Neural progenitor cell (in vitro differentiated cells): ENCODE measurements around the gene ARNT2.

Source experiments
- EZH2 ChIP-seq: fragments of 200-600 bp; sonication (generic); IDR thresholded peaks from 2 replicates; pipeline ENCODE4 v1.6.1; 2017; ENCODE audit warnings: antibody characterized with exemption, mild to moderate bottlenecking, moderate library complexity
- EZH2phosphoT487 ChIP-seq: fragments of 200-600 bp; sonication (generic); IDR thresholded peaks from 2 replicates; pipeline ENCODE4 v1.6.1; 2017; ENCODE audit warnings: antibody characterized with exemption
- TF ChIP-seq, protein P1 (sequence below): fragments of 200-600 bp; sonication (generic); IDR thresholded peaks from 2 replicates; pipeline ENCODE4 v1.5.1; 2017; ENCODE audit warnings: antibody characterized with exemption, mild to moderate bottlenecking

DNA sequence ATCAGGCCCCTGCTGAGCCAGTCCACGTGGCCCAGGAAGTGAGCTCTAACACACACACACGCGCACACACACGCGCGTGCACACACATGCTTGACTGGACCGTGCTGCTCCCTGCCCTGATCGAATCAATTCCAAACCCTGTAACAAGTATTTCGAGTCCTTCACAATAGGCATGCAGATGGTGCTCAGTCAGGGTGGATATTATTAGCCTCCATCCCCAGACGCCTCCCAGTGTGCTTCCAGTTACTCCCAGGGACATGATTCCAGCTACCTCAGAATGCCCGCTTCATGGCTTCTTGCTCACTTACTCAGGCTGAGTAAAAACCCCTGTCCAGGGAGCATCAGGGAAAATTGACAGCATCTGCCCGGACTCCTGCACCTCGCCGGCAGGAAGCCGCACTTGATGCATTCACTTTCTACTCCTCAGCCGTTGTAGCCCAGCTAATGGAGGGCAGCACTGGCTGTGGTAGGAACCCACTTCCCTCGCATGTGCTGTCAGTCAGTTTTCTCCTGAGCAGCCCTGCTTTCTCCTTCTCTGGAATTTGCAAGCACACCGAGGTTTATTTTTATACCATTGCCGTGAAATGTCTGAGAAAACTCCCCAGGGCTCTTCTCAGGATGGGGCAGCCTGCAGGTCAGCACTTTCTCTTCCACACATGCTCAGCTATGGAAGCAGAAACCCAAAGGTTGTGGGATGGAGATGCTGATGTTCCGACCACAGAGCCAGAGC lies 164.9 kb downstream of the ARNT2 start:
- TF ChIP-seq, protein P1, sequence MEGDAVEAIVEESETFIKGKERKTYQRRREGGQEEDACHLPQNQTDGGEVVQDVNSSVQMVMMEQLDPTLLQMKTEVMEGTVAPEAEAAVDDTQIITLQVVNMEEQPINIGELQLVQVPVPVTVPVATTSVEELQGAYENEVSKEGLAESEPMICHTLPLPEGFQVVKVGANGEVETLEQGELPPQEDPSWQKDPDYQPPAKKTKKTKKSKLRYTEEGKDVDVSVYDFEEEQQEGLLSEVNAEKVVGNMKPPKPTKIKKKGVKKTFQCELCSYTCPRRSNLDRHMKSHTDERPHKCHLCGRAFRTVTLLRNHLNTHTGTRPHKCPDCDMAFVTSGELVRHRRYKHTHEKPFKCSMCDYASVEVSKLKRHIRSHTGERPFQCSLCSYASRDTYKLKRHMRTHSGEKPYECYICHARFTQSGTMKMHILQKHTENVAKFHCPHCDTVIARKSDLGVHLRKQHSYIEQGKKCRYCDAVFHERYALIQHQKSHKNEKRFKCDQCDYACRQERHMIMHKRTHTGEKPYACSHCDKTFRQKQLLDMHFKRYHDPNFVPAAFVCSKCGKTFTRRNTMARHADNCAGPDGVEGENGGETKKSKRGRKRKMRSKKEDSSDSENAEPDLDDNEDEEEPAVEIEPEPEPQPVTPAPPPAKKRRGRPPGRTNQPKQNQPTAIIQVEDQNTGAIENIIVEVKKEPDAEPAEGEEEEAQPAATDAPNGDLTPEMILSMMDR, result no peak
- TF ChIP-seq EZH2 (no peak), EZH2phosphoT487 (no peak)
